HG02981 (cell line): ENCODE measurements around the gene CBX7.
"Not testable (repeated sequence)": the region's sequence is repeated elsewhere in the genome, so short reads cannot be mapped to it uniquely, and the experiment has no call there.

ENCODE experiments used
- ATAC-seq: cut with Tn5 transposase; IDR thresholded peaks from one replicate; pipeline ENCODE4 v1.9.1; 2021; ENCODE audit warnings: mild to moderate bottlenecking, moderate library complexity; ENCODE audit not compliant: unreplicated experiment

Gene CBX7

GRCh38 chr22:39174498-39175352 is 22.2 kb upstream of the CBX7 start:
- ATAC-seq = no peak

GRCh38 chr22:39173787-39174497 is 21.5 kb upstream of the CBX7 start:
- ATAC-seq = no peak

GRCh38 chr22:39173050-39173706 is 20.7 kb upstream of the CBX7 start:
- ATAC-seq = no peak

DNA sequence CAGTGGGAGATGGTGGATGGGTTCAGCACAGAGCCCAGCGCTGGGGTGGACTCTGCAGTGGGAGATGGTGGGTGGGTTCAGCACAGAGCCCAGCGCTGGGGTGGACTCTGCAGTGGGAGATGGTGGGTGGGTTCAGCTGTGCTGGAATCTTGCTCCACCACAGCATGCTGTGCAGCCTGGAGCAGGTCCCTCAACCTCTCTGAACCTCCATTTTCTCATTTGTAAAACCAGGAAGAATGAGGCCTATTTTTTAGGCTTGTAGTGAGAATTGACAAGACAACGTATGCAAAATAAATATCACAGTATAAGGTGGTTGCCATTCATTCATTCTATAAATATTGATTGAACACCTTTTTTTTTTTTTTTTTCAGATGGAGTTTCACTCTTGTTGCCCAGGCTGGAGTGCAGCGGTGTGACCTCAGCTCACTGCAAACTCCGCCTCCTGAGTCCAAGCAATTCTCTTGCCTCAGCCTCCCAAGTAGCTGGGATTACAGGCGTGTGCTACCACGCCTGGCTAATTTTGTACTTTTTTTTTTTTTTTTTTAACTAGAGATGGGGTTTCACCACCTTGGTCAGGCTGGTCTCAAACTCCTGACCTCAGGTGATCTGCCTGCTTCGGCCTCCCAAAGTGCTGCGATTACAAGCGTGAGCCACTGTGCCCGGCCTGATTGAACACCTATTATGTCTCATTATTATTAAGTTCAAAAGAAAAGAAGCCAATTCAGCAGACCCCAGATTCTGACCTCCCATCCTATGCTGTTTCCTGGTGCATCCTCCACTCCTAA is 20.0 kb upstream of the CBX7 start:
- not testable (repeated sequence) for ATAC-seq

DNA sequence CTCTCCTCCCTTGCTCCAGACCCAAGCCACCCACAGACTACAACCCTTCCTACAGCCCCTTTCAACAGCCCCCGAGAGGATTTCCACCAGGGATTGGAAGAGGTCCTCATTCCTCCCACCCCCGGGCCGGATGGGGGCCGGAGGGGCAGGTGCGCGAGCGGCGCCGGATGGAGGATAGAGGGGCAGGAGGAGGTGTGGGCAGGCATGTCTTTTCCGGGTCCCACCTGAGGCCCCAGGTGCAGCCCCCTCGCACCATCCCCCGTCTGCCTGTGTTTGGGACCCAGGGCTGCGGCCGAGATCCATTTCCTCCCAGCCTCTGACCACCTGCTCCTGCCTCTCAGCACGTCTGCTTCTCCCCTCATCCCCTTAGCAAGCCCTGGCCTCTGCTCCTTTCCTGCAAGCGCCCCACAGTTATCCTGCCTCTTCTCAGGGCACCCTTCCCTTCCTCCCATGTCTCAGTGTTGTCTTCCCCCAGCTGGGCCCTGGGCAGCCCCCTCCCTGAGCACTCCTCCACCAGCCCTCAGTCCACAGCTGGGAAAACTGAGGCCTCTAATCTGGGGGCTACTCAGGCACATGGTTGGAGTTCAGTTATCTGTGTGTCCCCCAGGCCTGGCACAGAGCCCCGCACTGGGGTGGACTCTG is 19.3 kb upstream of the CBX7 start:
- no peak for ATAC-seq

- ATAC-seq = no peak
These were observed 18.5 kb upstream of the CBX7 start for GRCh38 chr22:39170825-39171622.

DNA sequence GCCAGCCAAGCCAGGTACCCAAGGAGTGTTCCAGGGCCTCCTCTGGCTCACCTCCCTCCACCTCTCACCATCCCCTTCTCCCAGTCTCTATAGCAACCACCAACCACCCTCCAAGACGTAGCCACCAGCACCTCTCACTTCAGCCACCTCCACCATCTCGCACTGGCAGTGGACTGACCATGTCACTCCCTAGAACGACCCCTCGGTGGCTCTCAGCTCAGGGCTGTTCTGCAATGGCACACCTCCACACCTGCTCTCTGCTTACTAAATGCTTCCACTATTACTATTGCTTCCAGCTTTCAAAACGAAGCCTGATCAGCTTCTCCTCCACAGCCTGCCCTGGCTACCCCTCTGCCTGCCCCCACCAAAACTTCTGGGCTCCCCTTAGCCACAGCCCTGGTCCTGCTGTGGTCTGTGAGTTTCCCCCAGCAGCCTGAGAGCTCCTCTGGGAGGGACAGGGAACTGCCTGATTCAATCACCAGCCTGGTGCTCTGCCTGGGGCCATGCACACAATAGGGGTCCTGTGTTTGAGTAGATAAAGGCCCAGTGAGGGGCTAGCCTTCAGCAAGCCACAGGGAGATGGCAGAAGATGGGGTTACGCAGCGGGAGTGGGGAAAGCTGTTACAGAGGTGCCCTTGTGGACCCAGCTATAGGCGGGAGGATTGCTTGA is 17.5 kb upstream of the CBX7 start:
- no peak for ATAC-seq

GRCh38 chr22:39166547-39166946 is 14.1 kb upstream of the CBX7 start:
- no peak for ATAC-seq

DNA sequence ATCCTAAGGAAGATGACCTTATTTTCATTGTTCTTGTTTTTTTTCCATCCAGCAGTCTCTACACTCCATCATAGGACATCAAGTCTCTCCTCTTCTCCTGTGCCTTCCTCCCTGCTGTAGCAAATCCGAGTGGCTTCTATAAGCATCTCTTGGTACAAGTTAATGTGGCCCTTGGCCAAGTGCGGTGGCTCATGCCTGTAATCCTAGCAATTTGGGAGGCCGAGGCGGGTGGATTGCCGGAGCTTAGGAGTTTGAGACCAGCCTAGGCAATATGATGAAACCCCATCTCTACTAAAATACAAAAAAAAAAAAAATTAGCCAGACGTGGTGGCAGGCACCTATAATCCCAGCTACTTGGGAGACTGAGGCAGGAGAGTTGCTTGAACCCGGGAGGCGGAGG is 3.6 kb upstream of the CBX7 start:
- not testable (repeated sequence) for ATAC-seq

DNA sequence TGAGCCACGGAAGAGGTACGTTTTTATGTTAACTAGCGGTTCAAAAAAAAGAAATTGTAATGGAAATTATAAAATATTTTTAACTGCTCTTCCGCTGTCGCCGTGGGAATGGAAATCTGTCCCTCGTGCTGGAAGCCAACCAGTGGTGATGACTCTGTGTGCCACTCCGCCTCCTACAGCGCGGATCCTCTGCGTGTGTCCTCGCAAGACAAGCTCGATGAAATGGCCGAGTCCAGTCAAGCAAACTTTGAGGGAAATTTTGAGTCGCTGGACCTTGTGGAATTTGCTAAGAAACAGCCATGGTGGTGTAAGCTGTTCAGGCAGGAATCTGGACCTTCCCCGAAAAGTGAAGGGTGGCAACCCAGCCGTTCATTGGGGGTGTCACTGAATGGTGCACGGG is 2.9 kb upstream of the CBX7 start:
- no peak for ATAC-seq

DNA sequence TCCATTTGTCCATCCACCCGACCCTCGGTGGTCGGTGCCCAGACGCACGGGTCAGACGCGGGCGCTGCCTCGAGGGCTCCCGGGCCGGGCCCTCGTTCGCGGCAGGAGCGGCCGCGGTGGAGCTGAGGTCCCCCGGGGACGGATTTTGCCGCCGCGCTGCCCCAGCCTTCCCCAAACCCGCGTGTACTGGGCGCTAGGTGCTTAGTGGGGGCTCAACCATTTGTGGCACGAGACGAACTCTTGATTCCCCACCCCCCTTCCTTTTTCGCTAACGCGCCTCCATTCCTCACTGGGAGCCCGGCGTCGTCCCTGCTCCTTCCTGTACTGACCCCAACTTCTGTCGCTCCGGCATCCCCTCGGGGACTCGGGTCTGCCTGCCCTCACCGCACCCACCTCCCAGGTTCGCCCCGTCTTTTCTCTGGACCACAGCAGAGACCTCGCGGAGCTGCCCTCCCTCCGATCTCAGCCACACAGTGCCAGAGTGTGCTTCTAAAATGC is 789 bp upstream of the CBX7 start:
- ATAC-seq = no peak

DNA sequence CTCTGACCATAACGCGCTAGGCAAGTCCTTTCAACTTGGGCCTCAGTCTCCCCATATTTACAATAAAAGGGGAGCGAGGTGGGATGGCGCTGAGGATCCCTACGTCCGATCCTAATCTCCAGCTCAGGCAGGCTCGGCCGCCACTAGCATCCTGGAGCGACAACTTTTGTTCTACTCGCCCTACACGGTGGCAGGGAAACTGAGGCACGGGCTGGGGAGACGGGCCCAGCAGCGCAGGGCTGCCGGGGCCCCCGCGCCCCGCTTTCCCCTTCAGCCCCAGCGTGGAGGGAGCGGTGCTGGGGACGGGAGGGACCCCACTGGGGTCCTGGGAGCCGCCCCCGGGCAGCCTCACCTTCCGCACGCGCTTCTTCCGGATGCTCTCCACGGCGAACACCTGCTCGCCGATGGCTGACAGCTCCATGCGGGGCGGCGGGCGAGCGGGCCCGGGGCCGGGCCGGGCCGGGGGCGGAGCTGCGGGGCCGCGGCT is 413 bp downstream of the CBX7 start:
- ATAC-seq = no peak

DNA sequence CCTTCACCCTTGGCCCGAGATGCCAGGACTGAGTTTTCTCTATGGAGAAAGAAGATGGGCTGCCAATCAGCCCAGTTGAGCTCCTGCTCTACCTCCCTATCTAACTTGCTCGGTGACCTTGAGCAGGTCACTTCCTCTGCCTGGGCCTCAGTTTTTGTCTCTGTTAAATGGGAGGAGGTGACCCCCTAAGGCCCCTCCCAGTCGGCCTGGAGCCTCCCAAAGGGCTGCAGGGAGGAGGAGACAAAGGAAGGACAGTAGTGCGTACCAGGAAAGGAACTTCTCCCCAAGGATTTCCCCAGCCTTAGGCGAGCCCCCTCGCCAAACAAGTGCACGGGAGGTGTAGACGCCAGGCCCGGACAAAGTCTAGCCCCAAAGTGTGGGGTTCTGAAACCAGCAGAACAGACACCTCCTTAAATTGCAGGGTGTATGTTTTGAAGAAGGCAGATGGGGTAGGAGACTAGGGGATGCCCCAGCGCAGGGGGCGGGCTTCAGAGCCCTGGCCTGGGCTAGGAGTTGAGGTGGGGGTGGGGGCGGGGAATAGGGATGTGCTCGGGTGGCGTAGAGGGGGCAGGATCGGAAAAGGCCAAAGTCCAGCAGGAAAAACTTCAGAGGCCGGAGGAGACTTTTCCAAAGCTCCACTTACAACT is 1.0 kb downstream of the CBX7 start:
- ATAC-seq = no peak

DNA sequence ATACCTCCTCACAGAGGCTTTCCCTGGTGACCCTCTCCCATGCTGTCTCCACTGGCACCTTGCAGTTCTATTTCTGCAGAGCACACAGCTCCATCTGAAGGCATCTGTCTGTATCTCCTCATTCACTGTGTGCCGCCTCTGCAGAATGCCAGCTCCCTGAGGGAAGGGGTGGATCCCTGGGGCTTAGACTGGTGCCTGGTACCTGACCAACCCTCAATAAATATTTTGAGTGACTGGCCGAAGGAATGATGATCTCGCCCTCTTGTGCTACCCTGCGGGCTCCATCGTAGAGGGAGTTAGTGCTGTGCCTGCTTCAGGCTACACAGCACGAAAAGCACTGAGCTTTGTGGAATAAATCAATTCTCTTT is 1.6 kb downstream of the CBX7 start:
- no peak for ATAC-seq

GRCh38 chr22:39149915-39150847 is 2.3 kb downstream of the CBX7 start:
- no peak for ATAC-seq

GRCh38 chr22:39148727-39149535 is 3.5 kb downstream of the CBX7 start:
- no peak for ATAC-seq
